Mucosa of rectum (tissue), 2 donors: Measurements from ENCODE around the gene MAPK8IP3.

ENCODE experiments used
- H3K27ac ChIP-seq, 2 donors: one replicate each; pipeline ENCODE4 v1.7.0; 2013; ENCODE audit warnings: inconsistent platforms in 2 of 2, low read depth in 2 of 2, low read length in 2 of 2
- H3K27me3 ChIP-seq, 2 donors: one replicate each; pipeline ENCODE4 v1.7.0; 2013; ENCODE audit warnings: low read length in 2 of 2; ENCODE audit not compliant: control insufficient read depth in 2 of 2, insufficient read depth in 2 of 2
- H3K36me3 ChIP-seq, 2 donors: one replicate each; pipeline ENCODE4 v1.7.0; 2013; ENCODE audit warnings: low read length in 2 of 2; ENCODE audit not compliant: control insufficient read depth in 2 of 2, insufficient read depth in 2 of 2
- H3K4me1 ChIP-seq, 2 donors: one replicate each; pipeline ENCODE4 v1.7.0; 2013; ENCODE audit warnings: low read length in 2 of 2, mild to moderate bottlenecking in 1 of 2; ENCODE audit not compliant: control insufficient read depth in 2 of 2, insufficient read depth in 2 of 2
- H3K4me3 ChIP-seq, 2 donors: one replicate each; pipeline ENCODE4 v1.7.0; 2013; ENCODE audit warnings: low read length in 2 of 2
- H3K9ac ChIP-seq, 2 donors: one replicate each; pipeline ENCODE4 v1.7.0; 2013; ENCODE audit warnings: low read length in 2 of 2, low read depth in 1 of 2, mild to moderate bottlenecking in 1 of 2
- H3K9me3 ChIP-seq, 2 donors: one replicate each; pipeline ENCODE4 v1.7.0; 2013; ENCODE audit warnings: low read length in 2 of 2; ENCODE audit not compliant: control insufficient read depth in 2 of 2
- donor health status: healthy.
- donor health status: Normal muscosa, but diverticular disease.

Gene MAPK8IP3

GRCh38 chr16:1759511-1759910, 53.5 kb downstream of the MAPK8IP3 start:
- peaks cover 13 to 15% of the 10 kb centered on the region in 2 donors for H3K4me1 ChIP-seq
- peaks cover 17 to 20% of the 10 kb centered on the region in 2 donors for H3K36me3 ChIP-seq
- no peaks in the 10 kb centered on the region for H3K27me3 ChIP-seq
- no peak overlapping the region for H3K4me3 ChIP-seq
- no peaks in the 10 kb centered on the region for H3K9me3 ChIP-seq
- no peak overlapping the region for H3K9ac ChIP-seq
- no peak overlapping the region for H3K27ac ChIP-seq

GRCh38 chr16:1760911-1761310, 54.9 kb downstream of the MAPK8IP3 start:
- no peak overlapping the region for H3K4me3 ChIP-seq
- H3K4me1 ChIP-seq: peaks cover 13 to 15% of the 10 kb centered on the region in 2 donors
- H3K27me3 ChIP-seq: no peaks in the 10 kb centered on the region
- H3K36me3 ChIP-seq: peaks cover 29 to 34% of the 10 kb centered on the region in 2 donors
- H3K27ac ChIP-seq: no peak overlapping the region
- H3K9me3 ChIP-seq: no peaks in the 10 kb centered on the region
- no peak overlapping the region for H3K9ac ChIP-seq

DNA sequence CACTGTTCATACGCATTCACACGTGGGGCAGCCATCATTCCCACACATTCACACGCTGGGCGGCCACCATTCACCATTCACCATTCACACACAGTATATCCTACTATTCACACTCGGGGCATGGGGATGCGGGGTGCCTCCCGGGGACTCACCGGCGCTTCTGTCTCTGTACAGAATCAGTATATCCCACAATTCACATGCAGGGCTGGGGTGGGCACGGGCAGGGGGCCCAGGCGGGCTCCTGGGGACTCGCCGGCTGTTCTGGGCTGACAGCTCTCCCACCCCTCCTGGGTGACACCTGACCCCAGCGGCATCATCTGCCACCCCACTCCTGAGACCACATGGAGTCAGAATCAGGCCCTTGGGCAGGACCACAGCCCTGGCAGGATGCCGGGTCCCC, 55.8 kb downstream of the MAPK8IP3 start:
- Histone ChIP-seq H3K4me1 (peaks cover 13 to 14% of the 10 kb centered on the region in 2 donors), H3K4me3 (no peak overlapping the region), H3K9ac (no peak overlapping the region), H3K9me3 (no peaks in the 10 kb centered on the region), H3K36me3 (peaks cover 33 to 40% of the 10 kb centered on the region in 2 donors), H3K27me3 (no peaks in the 10 kb centered on the region), H3K27ac (no peak overlapping the region)

- Histone ChIP-seq H3K9ac (no peak overlapping the region), H3K36me3 (peaks cover 36 to 46% of the 10 kb centered on the region in 2 donors), H3K27me3 (no peaks in the 10 kb centered on the region), H3K9me3 (no peaks in the 10 kb centered on the region), H3K4me1 (peaks cover 12% of the 10 kb centered on the region in 2 donors), H3K27ac (no peak overlapping the region), H3K4me3 (no peak overlapping the region)
Observed at GRCh38 chr16:1762196-1762878, 56.3 kb downstream of the MAPK8IP3 start.

GRCh38 chr16:1762879-1763520, 57.0 kb downstream of the MAPK8IP3 start:
- H3K4me3 ChIP-seq: no peak overlapping the region
- peaks cover 5 to 6% of the 10 kb centered on the region in 2 donors for H3K4me1 ChIP-seq
- peaks cover 40 to 51% of the 10 kb centered on the region in 2 donors for H3K36me3 ChIP-seq
- H3K9me3 ChIP-seq: no peaks in the 10 kb centered on the region
- no peaks in the 10 kb centered on the region for H3K27me3 ChIP-seq
- no peak overlapping the region for H3K9ac ChIP-seq
- H3K27ac ChIP-seq: no peak overlapping the region

DNA sequence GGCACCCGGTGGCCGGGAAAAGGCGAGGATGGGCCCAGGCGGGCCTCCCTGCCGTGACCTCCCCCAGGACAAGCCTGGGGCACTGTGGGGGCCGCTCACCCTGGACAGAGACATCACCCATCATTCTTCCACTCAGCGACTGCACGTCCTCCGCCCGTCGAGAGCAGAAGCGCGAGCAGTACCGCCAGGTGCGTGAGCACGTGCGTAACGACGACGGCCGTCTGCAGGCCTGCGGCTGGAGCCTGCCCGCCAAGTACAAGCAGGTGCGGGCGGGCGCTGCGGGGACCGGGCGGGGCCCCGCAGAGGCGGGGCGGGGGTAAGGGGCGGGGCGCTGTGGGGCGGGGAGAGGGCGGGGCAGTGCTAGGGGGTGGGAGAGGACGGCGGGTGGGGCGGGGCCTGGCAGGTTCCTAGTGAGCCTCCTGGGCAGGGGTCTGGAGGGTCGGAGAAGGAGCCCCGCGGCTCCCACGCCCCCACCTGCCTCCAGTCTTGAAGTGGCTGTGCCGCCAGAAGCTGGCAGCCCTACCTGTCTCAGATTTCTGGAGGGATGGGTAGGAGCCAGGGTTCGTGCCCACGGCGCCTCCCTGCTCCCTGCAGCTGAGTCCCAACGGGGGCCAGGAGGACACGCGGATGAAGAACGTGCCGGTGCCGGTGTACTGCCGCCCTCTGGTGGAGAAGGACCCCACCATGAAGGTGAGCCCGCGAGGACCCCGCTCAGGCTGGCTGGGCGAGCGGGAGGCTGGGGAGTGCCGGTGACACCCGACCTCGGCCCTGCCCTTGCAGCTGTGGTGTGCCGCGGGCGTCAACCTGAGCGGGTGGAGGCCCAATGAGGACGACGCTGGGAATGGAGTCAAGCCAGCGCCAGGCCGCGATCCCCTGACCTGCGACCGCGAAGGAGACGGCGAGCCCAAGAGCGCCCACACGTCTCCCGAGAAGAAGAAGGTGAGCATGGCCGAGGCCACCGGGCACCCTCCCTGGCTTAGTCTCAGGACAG, 57.8 kb downstream of the MAPK8IP3 start:
- no peaks in the 10 kb centered on the region for H3K4me1 ChIP-seq
- H3K27ac ChIP-seq: no peak overlapping the region
- H3K36me3 ChIP-seq: peaks cover 45 to 55% of the 10 kb centered on the region in 2 donors

DNA sequence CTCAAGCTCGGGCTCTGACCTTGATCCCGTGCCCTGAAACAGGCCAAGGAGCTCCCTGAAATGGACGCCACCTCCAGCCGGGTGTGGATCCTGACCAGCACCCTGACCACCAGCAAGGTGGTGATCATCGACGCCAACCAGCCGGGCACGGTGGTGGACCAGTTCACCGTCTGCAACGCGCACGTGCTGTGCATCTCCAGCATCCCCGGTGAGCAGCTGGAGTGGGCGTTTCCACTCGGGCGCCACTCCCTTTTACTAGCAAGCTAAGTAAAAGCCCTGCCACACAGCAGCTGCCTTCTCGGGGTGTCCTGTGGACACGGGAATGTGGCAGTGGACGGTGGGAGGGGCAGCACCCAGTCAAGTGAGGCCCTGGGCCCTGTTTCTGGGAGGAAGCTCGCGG, 59.0 kb downstream of the MAPK8IP3 start:
- no peaks in the 10 kb centered on the region for H3K9me3 ChIP-seq
- no peak overlapping the region for H3K9ac ChIP-seq
- no peaks in the 10 kb centered on the region for H3K27me3 ChIP-seq
- H3K36me3 ChIP-seq: peaks cover 45 to 55% of the 10 kb centered on the region in 2 donors
- no peak overlapping the region for H3K27ac ChIP-seq
- peaks cover under 1 to 4% of the 10 kb centered on the region in 2 donors for H3K4me1 ChIP-seq
- H3K4me3 ChIP-seq: no peak overlapping the region

More for the DNA sequence above, 57.8 kb downstream of the MAPK8IP3 start:
- H3K4me3 ChIP-seq: no peak overlapping the region
- no peak overlapping the region for H3K9ac ChIP-seq
- no peaks in the 10 kb centered on the region for H3K27me3 ChIP-seq
- no peaks in the 10 kb centered on the region for H3K9me3 ChIP-seq

- no peak overlapping the region for H3K4me3 ChIP-seq
- H3K27me3 ChIP-seq: no peaks in the 10 kb centered on the region
- peaks cover 43 to 48% of the 10 kb centered on the region in 2 donors for H3K36me3 ChIP-seq
- H3K4me1 ChIP-seq: peaks cover 9 to 12% of the 10 kb centered on the region in 2 donors
- H3K9ac ChIP-seq: no peak overlapping the region
- H3K27ac ChIP-seq: no peak overlapping the region
- no peaks in the 10 kb centered on the region for H3K9me3 ChIP-seq
Observed at GRCh38 chr16:1765826-1766225, 59.8 kb downstream of the MAPK8IP3 start.

GRCh38 chr16:1766231-1766630, 60.2 kb downstream of the MAPK8IP3 start:
- H3K9me3 ChIP-seq: no peaks in the 10 kb centered on the region
- H3K4me1 ChIP-seq: peaks cover 9 to 12% of the 10 kb centered on the region in 2 donors
- H3K27ac ChIP-seq: no peak overlapping the region
- H3K36me3 ChIP-seq: peaks cover 41 to 46% of the 10 kb centered on the region in 2 donors
- no peaks in the 10 kb centered on the region for H3K27me3 ChIP-seq
- no peak overlapping the region for H3K4me3 ChIP-seq
- H3K9ac ChIP-seq: no peak overlapping the region
